ENCODE results near the gene NFIC. TPM values are rescaled to one million over a fixed set of nuclear protein-coding genes. Genes with fewer than 3 reads are reported as not detected.
"Not testable (repeated sequence)": the region's sequence is repeated elsewhere in the genome, so short reads cannot be mapped to it uniquely, and the experiment has no call there.

The NFIC gene
- polyA plus RNA-seq, 3 donors = 57.8 to 87.3 (median 81.7) TPM

DNA sequence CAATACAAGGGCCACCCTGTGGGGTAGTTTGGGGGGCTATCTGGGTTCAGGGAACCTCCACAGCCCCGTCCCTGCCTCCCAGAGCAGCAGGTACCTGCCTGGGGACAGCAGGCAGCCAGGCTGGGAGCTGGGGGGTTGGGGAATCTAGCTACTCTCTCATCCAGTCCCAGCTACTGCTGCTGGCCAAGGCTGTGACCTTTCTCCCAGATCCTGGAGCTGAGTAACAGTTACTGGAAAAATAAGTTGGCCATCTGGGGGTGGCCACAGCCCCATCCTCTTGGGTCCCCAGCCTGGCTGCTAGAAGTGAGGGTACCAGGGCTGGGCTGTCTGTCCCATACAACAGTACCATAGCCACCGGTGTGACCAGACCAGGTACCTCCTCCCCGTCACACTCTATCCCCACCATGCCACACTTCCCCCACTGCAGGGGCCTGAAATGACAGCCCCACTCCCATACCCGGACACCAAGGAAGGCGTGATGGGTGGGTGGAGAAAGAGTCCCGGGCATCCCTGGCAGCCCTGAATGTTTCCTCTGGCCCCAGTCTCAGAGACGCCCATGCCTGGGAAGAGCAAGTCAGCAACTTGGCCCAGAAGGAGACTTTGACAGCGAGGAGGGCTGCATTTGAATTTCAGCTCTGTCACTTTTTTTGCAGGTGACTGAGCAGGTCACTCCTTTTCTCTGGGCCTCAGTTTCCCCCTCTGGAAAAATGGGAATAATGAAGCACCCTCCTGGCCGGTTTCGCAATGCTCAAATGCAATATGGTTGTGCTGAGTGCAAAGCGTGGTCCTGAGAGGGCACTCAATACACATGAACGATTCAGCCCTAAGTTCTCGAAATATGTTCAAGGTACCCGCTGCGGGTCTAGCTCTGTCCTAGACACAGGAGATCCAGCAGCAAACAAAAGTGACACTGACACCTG is 30.7 kb upstream of the NFIC start:
- 61 to 81% (median 78%) methylated on average over 15 of the region's 15 CpGs for WGBS, 3 donors
- peak overlapping the region; percentile 56 for H3K27ac ChIP-seq (ENCODE audit: low read depth, low read length)

- peak overlapping the region; percentile 56 for H3K27ac ChIP-seq (ENCODE audit: low read depth, low read length)
- 31 to 61% (median 55%) methylated on average over 5 of the region's 5 CpGs for WGBS, 3 donors
Observed at GRCh38 chr19:3336351-3336679, 30.1 kb upstream of the NFIC start.

- WGBS, 3 donors = 31 to 41% (median 39%) methylated on average over 19 to 22 of the region's 22 CpGs
- peak overlapping the region; percentile 68 for H3K27ac ChIP-seq (ENCODE audit: low read depth, low read length)
Observed at GRCh38 chr19:3336680-3337523, 29.5 kb upstream of the NFIC start.

DNA sequence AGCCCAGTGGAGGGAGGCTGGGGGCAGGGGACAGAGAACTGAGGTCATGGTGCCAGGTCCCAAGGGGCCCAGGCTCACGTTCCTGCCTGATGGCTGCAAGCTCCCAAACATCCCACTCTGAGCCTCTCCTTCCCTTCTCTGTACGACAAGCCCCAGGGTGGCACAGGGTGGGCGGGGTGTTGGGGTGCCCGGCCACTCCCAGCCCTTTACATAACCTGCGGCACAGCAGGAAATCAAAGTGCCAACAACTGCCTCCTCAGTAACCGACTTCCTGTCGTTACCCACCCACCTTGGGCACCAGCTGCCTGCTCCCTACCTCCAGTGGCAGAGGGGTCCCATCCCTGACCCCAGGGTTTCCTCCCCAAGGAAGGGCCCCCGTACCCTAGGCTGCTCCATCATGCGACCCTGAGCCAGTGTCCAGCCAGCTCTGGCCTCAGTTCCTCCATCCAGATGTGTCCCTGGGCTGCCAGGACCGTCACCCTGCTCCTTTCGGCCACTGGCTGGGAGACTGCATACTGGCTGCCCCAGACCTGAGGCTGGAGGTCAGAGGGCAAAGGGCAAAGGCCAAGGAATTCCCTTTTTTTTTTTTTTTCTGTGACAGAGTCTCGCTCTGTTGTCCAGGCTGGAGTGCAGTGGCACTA is 27.7 kb upstream of the NFIC start:
- 23 to 37% (median 29%) methylated on average over 11 to 12 of the region's 12 CpGs for WGBS, 3 donors

GRCh38 chr19:3340340-3340739 is 26.0 kb upstream of the NFIC start:
- H3K27ac ChIP-seq (ENCODE audit: low read depth, low read length) = no peak overlapping the region
- 86 to 87% (median 87%) methylated on average over 11 of the region's 11 CpGs for WGBS, 3 donors

More for the DNA sequence above, 27.7 kb upstream of the NFIC start:
- H3K27ac ChIP-seq (ENCODE audit: low read depth, low read length) = no peak overlapping the region

DNA sequence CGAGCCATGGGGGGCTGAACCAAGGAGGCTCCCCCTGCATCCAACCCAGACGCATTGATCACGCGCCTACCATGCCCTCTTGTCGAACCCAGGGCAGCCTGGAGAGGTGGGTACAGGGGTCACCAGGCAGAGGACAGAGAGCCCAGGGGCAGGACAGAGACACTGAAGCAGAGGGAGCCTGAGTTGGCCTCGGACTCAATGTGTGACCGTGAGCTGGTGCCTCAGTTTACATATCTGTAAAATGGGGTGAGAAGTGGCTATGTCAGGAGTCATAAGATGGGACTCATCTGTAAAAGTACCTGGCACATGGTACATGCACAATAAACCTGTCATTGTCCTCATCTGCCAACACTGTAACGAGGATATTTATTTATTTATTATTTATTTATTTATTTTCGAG is 24.1 kb upstream of the NFIC start:
- WGBS, 3 donors = 82 to 93% (median 91%) methylated on average over 9 of the region's 9 CpGs
- H3K27ac ChIP-seq (ENCODE audit: low read depth, low read length) = no peak overlapping the region

DNA sequence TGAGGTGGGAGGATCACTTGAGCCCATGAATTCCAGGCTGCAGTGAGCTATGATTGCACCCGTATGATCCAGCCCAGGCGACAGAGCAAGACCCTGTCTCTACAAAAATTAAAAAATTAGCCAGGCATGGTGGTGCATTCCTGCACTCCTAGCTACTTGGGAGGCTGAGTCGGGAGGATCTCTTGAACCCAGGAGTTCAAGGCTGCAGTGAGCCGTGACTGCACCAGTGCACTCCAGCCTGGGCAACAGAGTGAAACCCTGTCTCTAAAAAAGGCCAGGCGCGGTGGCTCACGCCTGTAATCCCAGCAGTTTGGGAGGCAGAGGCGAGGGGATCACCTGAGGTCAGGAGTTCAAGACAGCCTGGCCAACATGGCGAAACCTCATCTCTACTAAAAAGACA is 23.4 kb upstream of the NFIC start:
- not testable (repeated sequence) for H3K27ac ChIP-seq (ENCODE audit: low read depth, low read length)
- WGBS, 3 donors = 81 to 94% (median 84%) methylated on average over 9 of the region's 9 CpGs

GRCh38 chr19:3343619-3344502 is 22.5 kb upstream of the NFIC start:
- 14 to 28% (median 16%) methylated on average over 26 of the region's 26 CpGs for WGBS, 3 donors
- H3K27ac ChIP-seq (ENCODE audit: low read depth, low read length) = peak overlapping the region; percentile 43

- H3K27ac ChIP-seq (ENCODE audit: low read depth, low read length) = no peak overlapping the region
- 90 to 92% (median 91%) methylated on average over 22 to 25 of the region's 25 CpGs for WGBS, 3 donors
Observed at GRCh38 chr19:3344608-3345598, 21.5 kb upstream of the NFIC start.

DNA sequence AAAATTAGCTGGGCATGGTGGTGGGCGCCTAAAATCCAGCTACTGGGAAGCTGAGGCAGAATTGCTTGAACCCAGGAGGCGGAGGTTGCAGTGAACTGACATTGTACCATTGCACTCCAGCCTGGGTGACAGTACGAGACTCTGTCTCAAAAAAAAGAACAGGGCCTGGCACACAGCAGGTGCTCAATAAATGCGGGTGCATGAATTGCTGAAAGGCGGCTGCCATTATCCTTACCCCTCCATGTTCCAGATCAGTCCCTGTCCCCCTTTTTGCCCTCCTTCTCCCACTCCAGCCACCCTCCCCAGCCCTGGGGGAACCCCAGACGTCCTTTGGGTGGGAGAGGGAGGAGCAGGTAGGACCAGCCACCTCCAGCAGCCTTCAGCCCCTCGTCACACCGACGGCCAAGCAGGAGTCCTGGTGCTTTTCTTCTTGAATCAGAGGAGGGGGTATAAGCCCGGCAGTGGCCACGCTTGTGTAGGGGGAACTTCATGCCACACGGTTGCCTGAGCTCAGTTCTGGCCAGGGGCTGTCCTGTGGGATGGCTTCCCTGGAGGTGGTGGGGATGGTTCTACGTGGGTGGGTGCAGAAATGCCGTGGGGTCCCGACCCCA is 20.4 kb upstream of the NFIC start:
- WGBS, 3 donors = 58 to 71% (median 66%) methylated on average over 14 to 15 of the region's 15 CpGs
- no peak overlapping the region for H3K27ac ChIP-seq (ENCODE audit: low read depth, low read length)

DNA sequence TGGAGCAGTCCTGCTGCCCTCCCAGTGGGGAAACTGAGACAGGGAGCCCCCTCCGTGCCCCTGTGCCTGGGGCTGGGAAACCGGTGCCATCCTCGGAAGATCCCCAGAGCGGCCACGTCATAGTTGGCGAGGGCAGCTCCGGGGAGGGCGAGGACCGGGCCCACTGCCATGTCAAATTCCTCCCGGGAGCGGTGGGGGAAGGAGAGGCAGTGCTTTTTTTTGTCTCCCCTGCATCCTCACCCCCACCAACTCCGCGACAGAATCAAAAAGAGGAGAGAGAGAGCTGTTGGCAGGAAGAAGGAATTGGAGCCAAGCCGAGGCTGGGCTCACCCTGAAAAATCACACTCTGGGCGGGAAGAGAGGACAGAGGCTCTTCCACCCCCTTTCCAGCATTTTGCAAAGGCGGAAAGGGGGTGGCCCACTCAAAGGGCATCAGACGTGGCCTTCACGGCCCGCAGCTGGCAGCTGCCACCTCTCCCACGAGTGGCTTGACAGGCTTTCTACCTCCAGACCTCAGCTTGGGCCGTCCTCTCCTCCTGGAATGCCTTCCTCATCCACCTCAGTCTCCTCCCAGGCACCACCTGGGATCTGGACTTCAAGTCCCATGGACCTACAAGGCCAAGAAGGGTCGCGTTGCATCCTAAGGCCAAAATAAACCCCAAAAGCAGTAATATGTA is 19.6 kb upstream of the NFIC start:
- H3K27ac ChIP-seq (ENCODE audit: low read depth, low read length) = peak overlapping the region; percentile 21
- 14 to 37% (median 29%) methylated on average over 22 to 23 of the region's 23 CpGs for whole genome bisulfite sequencing, 3 donors

DNA sequence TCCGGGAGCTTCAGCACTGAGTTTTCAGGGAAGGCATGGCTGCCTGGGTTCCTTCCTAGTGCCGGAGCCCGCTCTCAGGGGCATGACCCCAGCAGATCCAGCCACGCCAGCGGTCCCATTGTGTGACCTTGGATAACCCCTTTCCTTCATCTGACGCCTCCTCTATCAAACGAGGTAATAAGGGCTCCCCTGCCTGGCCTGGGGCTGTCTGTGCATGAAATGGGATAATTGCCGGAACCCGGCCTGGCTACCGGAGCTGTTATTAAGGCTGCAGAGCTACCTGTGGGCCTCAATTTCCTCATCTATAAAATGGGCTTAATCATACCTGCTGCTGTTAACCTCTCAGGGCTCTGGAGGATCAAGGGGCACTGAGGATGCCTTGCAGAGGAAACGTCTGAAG is 18.3 kb upstream of the NFIC start:
- WGBS, 3 donors = 61 to 89% (median 84%) methylated on average over 11 of the region's 11 CpGs
- H3K27ac ChIP-seq (ENCODE audit: low read depth, low read length) = no peak overlapping the region

DNA sequence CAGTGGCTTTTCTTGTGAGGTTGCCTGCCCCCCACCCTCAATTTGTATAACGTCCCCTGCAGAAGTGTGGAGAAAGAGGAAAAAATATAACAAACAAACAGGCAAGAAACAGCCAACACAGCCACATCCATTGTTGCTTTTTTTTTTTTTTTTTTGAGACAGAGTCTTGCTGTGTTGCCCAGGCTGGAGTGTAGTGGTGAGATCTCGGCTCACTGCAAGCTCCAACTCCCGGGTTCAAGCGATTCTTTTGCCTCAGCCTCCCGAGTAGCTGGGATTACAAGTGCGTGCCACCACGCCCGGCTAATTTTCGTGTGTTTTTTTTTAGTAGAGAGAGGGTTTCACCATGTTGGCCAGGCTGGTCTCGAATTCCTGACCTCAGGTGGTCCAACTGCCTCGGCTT is 17.9 kb upstream of the NFIC start:
- WGBS, 3 donors = 92 to 95% (median 94%) methylated on average over 11 of the region's 11 CpGs
- not testable (repeated sequence) for H3K27ac ChIP-seq (ENCODE audit: low read depth, low read length)

- H3K27ac ChIP-seq (ENCODE audit: low read depth, low read length) = no peak overlapping the region
Observed at GRCh38 chr19:3350014-3350663, 16.2 kb upstream of the NFIC start.

GRCh38 chr19:3351702-3352447 is 14.5 kb upstream of the NFIC start:
- WGBS, 3 donors = 81 to 83% (median 83%) methylated on average over 8 of the region's 8 CpGs
- H3K27ac ChIP-seq (ENCODE audit: low read depth, low read length) = no peak overlapping the region

More at GRCh38 chr19:3350014-3350663, 16.2 kb upstream of the NFIC start:
- 36 to 79% (median 71%) methylated on average over 9 of the region's 9 CpGs for WGBS, 3 donors
